Measurements from ENCODE around the gene KRTAP2-1. TPM values are rescaled to one million over a fixed set of nuclear protein-coding genes. Genes with fewer than 3 reads are reported as not detected.

KRTAP2-1 gene
- total and polyA plus RNA-seq, 7 experiments from 2014 or later: not detected

GRCh38 chr17:41015454-41015853, 31.7 kb downstream of the KRTAP2-1 start:
- no peaks in the 10 kb centered on the region for H3K27me3 ChIP-seq (ENCODE audit: control insufficient read depth in 2 of 2, insufficient read depth in 2 of 2, low read length in 2 of 2)
- POLR2A ChIA-PET: no interaction called here
- Mint-ChIP-seq H3K9me3 (no peaks in the 10 kb centered on the region), H3K4me3 (no peak overlapping the region), H3K27ac (no peak overlapping the region), H3K27me3 (peaks cover 0 to 6% (median 3%) of the 10 kb centered on the region in 5 donors), H3K4me1 (no peaks in the 10 kb centered on the region), H3K36me3 (no peaks in the 10 kb centered on the region)
- ATAC-seq (no peak), DNase-seq (no peak)
- H3K36me3 ChIP-seq (ENCODE audit: control insufficient read depth in 2 of 3, insufficient read depth in 3 of 3, low read length in 3 of 3): no peaks in the 10 kb centered on the region
- CTCF ChIA-PET: no interaction called here
- no peaks in the 10 kb centered on the region for H3K4me1 ChIP-seq (ENCODE audit: control insufficient read depth in 2 of 2, insufficient read depth in 2 of 2, low read length in 2 of 2)
- no peak overlapping the region for H3K27ac ChIP-seq (ENCODE audit: low read depth, low read length)
- no peak overlapping the region for H3K4me3 ChIP-seq (ENCODE audit: low read length)
- intact Hi-C loops (cut with micrococcal nuclease): no loop called here
- no peaks in the 10 kb centered on the region for H3K9me3 ChIP-seq (ENCODE audit: control insufficient read depth in 2 of 3, low read length in 3 of 3)

- Histone ChIP-seq H3K9me3 (ENCODE audit: control insufficient read depth in 2 of 3, low read length in 3 of 3) (no peaks in the 10 kb centered on the region), H3K36me3 (ENCODE audit: control insufficient read depth in 2 of 3, insufficient read depth in 3 of 3, low read length in 3 of 3) (no peaks in the 10 kb centered on the region), H3K27ac (ENCODE audit: low read depth, low read length) (no peak overlapping the region), H3K4me1 (ENCODE audit: control insufficient read depth in 2 of 2, insufficient read depth in 2 of 2, low read length in 2 of 2) (no peaks in the 10 kb centered on the region), H3K4me3 (ENCODE audit: low read length) (no peak overlapping the region), H3K27me3 (ENCODE audit: control insufficient read depth in 2 of 2, insufficient read depth in 2 of 2, low read length in 2 of 2) (no peaks in the 10 kb centered on the region)
- Mint-ChIP-seq H3K36me3 (no peaks in the 10 kb centered on the region), H3K9me3 (no peaks in the 10 kb centered on the region), H3K27ac (no peak overlapping the region), H3K27me3 (peaks cover 0 to 6% (median 3%) of the 10 kb centered on the region in 5 donors), H3K4me1 (no peaks in the 10 kb centered on the region), H3K4me3 (no peak overlapping the region)
- DNase-seq (no peak), ATAC-seq (no peak)
- CTCF ChIA-PET: interaction anchor here (0.7 kb wide), 2 partner anchors 13 to 103 kb away, joined by 3 read pairs; no protein-coding TSS in a partner anchor
- intact Hi-C loops (cut with micrococcal nuclease): no loop called here
- POLR2A ChIA-PET: no interaction called here
These were observed 33.5 kb downstream of the KRTAP2-1 start for GRCh38 chr17:41013606-41014005.

- H3K9me3 ChIP-seq (ENCODE audit: control insufficient read depth in 2 of 3, low read length in 3 of 3): no peaks in the 10 kb centered on the region
- Mint-ChIP-seq H3K27me3 (peaks cover 0 to 6% (median 3%) of the 10 kb centered on the region in 5 donors), H3K9me3 (no peaks in the 10 kb centered on the region), H3K27ac (no peak overlapping the region), H3K4me3 (no peak overlapping the region), H3K4me1 (no peaks in the 10 kb centered on the region), H3K36me3 (no peaks in the 10 kb centered on the region)
- ATAC-seq (no peak), DNase-seq (no peak)
- H3K27ac ChIP-seq (ENCODE audit: low read depth, low read length): no peak overlapping the region
- CTCF ChIA-PET: interaction anchor here (0.7 kb wide), 1 partner anchor 102 kb away, joined by 3 read pairs; no protein-coding TSS in a partner anchor
- no peaks in the 10 kb centered on the region for H3K36me3 ChIP-seq (ENCODE audit: control insufficient read depth in 2 of 3, insufficient read depth in 3 of 3, low read length in 3 of 3)
- H3K4me3 ChIP-seq (ENCODE audit: low read length): no peak overlapping the region
- no peaks in the 10 kb centered on the region for H3K27me3 ChIP-seq (ENCODE audit: control insufficient read depth in 2 of 2, insufficient read depth in 2 of 2, low read length in 2 of 2)
- intact Hi-C loops (cut with micrococcal nuclease): no loop called here
- no peaks in the 10 kb centered on the region for H3K4me1 ChIP-seq (ENCODE audit: control insufficient read depth in 2 of 2, insufficient read depth in 2 of 2, low read length in 2 of 2)
- POLR2A ChIA-PET: no interaction called here
These were observed 33.9 kb downstream of the KRTAP2-1 start for GRCh38 chr17:41013181-41013580.

- Mint-ChIP-seq H3K27me3 (peaks cover 0 to 6% (median 3%) of the 10 kb centered on the region in 5 donors), H3K36me3 (no peaks in the 10 kb centered on the region), H3K4me1 (no peaks in the 10 kb centered on the region), H3K27ac (no peak overlapping the region), H3K4me3 (no peak overlapping the region), H3K9me3 (no peaks in the 10 kb centered on the region)
- ATAC-seq: no peak
- H3K27ac ChIP-seq (ENCODE audit: low read depth, low read length): no peak overlapping the region
- no peak for DNase-seq
- intact Hi-C loops (cut with micrococcal nuclease): no loop called here
- ChIA-PET CTCF (no interaction called here), POLR2A (no interaction called here)
- H3K9me3 ChIP-seq (ENCODE audit: control insufficient read depth in 2 of 3, low read length in 3 of 3): no peaks in the 10 kb centered on the region
- H3K27me3 ChIP-seq (ENCODE audit: control insufficient read depth in 2 of 2, insufficient read depth in 2 of 2, low read length in 2 of 2): no peaks in the 10 kb centered on the region
- no peaks in the 10 kb centered on the region for H3K36me3 ChIP-seq (ENCODE audit: control insufficient read depth in 2 of 3, insufficient read depth in 3 of 3, low read length in 3 of 3)
- no peaks in the 10 kb centered on the region for H3K4me1 ChIP-seq (ENCODE audit: control insufficient read depth in 2 of 2, insufficient read depth in 2 of 2, low read length in 2 of 2)
- no peak overlapping the region for H3K4me3 ChIP-seq (ENCODE audit: low read length)
These were observed 34.6 kb downstream of the KRTAP2-1 start for GRCh38 chr17:41012326-41013120.

GRCh38 chr17:41010441-41010840, 36.7 kb downstream of the KRTAP2-1 start:
- ChIA-PET CTCF (no interaction called here), POLR2A (interaction anchor here (0.6 kb wide), 1 partner anchor 37 kb away, joined by 3 read pairs; no protein-coding TSS in a partner anchor)
- Histone ChIP-seq H3K4me1 (ENCODE audit: control insufficient read depth in 2 of 2, insufficient read depth in 2 of 2, low read length in 2 of 2) (no peaks in the 10 kb centered on the region), H3K36me3 (ENCODE audit: control insufficient read depth in 2 of 3, insufficient read depth in 3 of 3, low read length in 3 of 3) (no peaks in the 10 kb centered on the region), H3K27me3 (ENCODE audit: control insufficient read depth in 2 of 2, insufficient read depth in 2 of 2, low read length in 2 of 2) (no peaks in the 10 kb centered on the region), H3K27ac (ENCODE audit: low read depth, low read length) (no peak overlapping the region), H3K4me3 (ENCODE audit: low read length) (no peak overlapping the region), H3K9me3 (ENCODE audit: control insufficient read depth in 2 of 3, low read length in 3 of 3) (no peaks in the 10 kb centered on the region)
- no peak overlapping the region for H3K27ac Mint-ChIP-seq
- no peaks in the 10 kb centered on the region for H3K36me3 Mint-ChIP-seq
- DNase-seq (no peak), ATAC-seq (no peak)
- peaks cover 0 to 5% (median 4%) of the 10 kb centered on the region in 5 donors for H3K27me3 Mint-ChIP-seq
- intact Hi-C loops (cut with micrococcal nuclease): no loop called here
- no peak overlapping the region for H3K4me3 Mint-ChIP-seq
- no peaks in the 10 kb centered on the region for H3K4me1 Mint-ChIP-seq
- H3K9me3 Mint-ChIP-seq: no peaks in the 10 kb centered on the region

- H3K4me1 Mint-ChIP-seq: no peaks in the 10 kb centered on the region
- Histone ChIP-seq H3K4me1 (ENCODE audit: control insufficient read depth in 2 of 2, insufficient read depth in 2 of 2, low read length in 2 of 2) (no peaks in the 10 kb centered on the region), H3K9me3 (ENCODE audit: control insufficient read depth in 2 of 3, low read length in 3 of 3) (no peaks in the 10 kb centered on the region), H3K36me3 (ENCODE audit: control insufficient read depth in 2 of 3, insufficient read depth in 3 of 3, low read length in 3 of 3) (no peaks in the 10 kb centered on the region), H3K27me3 (ENCODE audit: control insufficient read depth in 2 of 2, insufficient read depth in 2 of 2, low read length in 2 of 2) (no peaks in the 10 kb centered on the region), H3K27ac (ENCODE audit: low read depth, low read length) (no peak overlapping the region), H3K4me3 (ENCODE audit: low read length) (no peak overlapping the region)
- H3K27ac Mint-ChIP-seq: no peak overlapping the region
- intact Hi-C loops (cut with micrococcal nuclease): no loop called here
- no peak for ATAC-seq
- H3K27me3 Mint-ChIP-seq: peaks cover 0 to 5% (median 0%) of the 10 kb centered on the region in 5 donors
- POLR2A ChIA-PET: no interaction called here
- no peaks in the 10 kb centered on the region for H3K9me3 Mint-ChIP-seq
- H3K4me3 Mint-ChIP-seq: no peak overlapping the region
- CTCF ChIA-PET: no interaction called here
- DNase-seq: no peak
- no peaks in the 10 kb centered on the region for H3K36me3 Mint-ChIP-seq
These were observed 37.2 kb downstream of the KRTAP2-1 start for GRCh38 chr17:41009936-41010335.

- Histone ChIP-seq H3K4me3 (ENCODE audit: low read length) (no peak overlapping the region), H3K27me3 (ENCODE audit: control insufficient read depth in 2 of 2, insufficient read depth in 2 of 2, low read length in 2 of 2) (no peaks in the 10 kb centered on the region), H3K4me1 (ENCODE audit: control insufficient read depth in 2 of 2, insufficient read depth in 2 of 2, low read length in 2 of 2) (no peaks in the 10 kb centered on the region), H3K27ac (ENCODE audit: low read depth, low read length) (no peak overlapping the region), H3K36me3 (ENCODE audit: control insufficient read depth in 2 of 3, insufficient read depth in 3 of 3, low read length in 3 of 3) (no peaks in the 10 kb centered on the region), H3K9me3 (ENCODE audit: control insufficient read depth in 2 of 3, low read length in 3 of 3) (no peaks in the 10 kb centered on the region)
- H3K4me3 Mint-ChIP-seq: no peak overlapping the region
- POLR2A ChIA-PET: no interaction called here
- no peak for DNase-seq
- H3K27me3 Mint-ChIP-seq: peaks cover 0 to 6% (median 4%) of the 10 kb centered on the region in 5 donors
- CTCF ChIA-PET: no interaction called here
- H3K27ac Mint-ChIP-seq: no peak overlapping the region
- H3K9me3 Mint-ChIP-seq: no peaks in the 10 kb centered on the region
- intact Hi-C loops (cut with micrococcal nuclease): no loop called here
- no peak for ATAC-seq
- H3K4me1 Mint-ChIP-seq: no peaks in the 10 kb centered on the region
- no peaks in the 10 kb centered on the region for H3K36me3 Mint-ChIP-seq
These were observed 37.8 kb downstream of the KRTAP2-1 start for GRCh38 chr17:41009301-41009760.
